NCI-H446 (cell line): ENCODE measurements around the gene CNN1.
A peak's percentile ranks its signal among the peaks of the same experiment; 100 is the strongest.

Experiments used
- DNase-seq, 2 experiments: peaks; one replicate each; lab custom pipeline; 2025; lab: John Stamatoyannopoulos, UW

The CNN1 gene

DNA sequence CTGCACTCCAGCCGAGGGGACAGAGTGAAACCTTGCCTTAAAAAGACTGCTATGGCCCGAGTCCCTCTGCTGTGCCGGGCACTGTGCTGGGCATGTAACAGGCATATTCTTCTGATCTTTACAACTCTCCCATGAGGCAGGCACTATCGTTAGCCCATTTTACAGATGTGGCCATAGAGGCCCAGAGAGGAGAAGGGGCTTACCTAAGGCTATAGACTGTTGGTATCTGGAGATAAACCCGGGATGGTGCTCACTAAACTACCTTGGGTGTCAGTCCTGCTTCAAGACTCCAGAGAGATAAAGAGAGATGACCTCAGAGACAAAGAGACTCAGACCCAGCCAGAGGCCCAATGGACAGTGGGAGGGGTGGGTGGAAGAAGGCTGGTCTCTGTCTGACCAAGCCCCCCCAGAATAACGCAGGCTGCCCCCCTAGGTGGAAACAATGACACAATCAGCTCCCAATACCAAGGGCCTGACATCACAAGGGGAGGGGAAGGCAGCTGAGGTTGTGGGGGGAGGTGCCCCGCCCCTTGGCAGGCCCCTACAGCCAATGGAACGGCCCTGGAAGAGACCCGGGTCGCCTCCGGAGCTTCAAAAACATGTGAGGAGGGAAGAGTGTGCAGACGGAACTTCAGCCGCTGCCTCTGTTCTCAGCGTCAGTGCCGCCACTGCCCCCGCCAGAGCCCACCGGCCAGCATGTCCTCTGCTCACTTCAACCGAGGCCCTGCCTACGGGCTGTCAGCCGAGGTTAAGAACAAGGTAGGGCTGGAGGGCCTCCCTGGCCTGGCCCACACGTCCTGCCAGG is at the start of gene CNN1:
Gene CNN1 (plus strand): TSS at position 620 of the 805 bp plus-strand sequence. CDS start 77 bp downstream, at position 697.
- no peak for DNase-seq

GRCh38 chr19:11489378-11489777 is 49.3 kb upstream of the CNN1 start:
- no peak for DNase-seq

- DNase-seq: peak in 1 of 2 experiments; percentile 52
Observed at GRCh38 chr19:11494634-11495285, 43.9 kb upstream of the CNN1 start.

- DNase-seq: peak; percentile 10 to 77
Observed at GRCh38 chr19:11495481-11495880, 43.2 kb upstream of the CNN1 start.

GRCh38 chr19:11495885-11496284 is 42.8 kb upstream of the CNN1 start:
- DNase-seq: no peak

- peak in 1 of 2 experiments; percentile 54 for DNase-seq
Observed at GRCh38 chr19:11496391-11497163, 42.1 kb upstream of the CNN1 start.

DNA sequence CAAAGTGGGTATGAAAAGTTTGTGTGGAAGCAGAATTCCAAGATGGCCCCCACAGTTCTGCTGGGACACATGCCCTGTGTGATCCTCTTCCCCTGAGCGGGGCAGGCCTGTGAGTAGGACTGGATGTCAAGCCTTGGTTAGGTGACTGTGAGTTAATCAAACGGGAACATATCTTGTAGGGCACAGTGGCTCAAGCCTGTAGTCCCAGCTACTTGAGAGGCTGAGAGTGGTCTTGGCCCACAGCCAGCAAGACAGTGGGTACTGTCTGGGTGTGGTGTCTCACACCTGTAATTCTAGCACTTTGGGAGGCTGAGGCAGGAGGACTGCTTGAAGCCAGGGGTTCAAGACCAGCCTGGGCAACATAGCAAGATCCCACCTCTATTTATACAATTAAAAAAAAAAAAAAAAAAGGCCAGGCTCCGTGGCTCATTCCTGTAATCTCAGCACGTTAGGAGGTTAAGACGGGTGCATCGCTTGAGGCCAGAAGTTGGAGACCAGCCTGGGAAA is 39.4 kb upstream of the CNN1 start:
- DNase-seq: no peak

GRCh38 chr19:11499890-11500420 is 38.7 kb upstream of the CNN1 start:
- no peak for DNase-seq

GRCh38 chr19:11504502-11505031 is 34.1 kb upstream of the CNN1 start:
- DNase-seq: no peak

GRCh38 chr19:11505032-11505503 is 33.6 kb upstream of the CNN1 start:
- peak; percentile 94 to 98 for DNase-seq

DNA sequence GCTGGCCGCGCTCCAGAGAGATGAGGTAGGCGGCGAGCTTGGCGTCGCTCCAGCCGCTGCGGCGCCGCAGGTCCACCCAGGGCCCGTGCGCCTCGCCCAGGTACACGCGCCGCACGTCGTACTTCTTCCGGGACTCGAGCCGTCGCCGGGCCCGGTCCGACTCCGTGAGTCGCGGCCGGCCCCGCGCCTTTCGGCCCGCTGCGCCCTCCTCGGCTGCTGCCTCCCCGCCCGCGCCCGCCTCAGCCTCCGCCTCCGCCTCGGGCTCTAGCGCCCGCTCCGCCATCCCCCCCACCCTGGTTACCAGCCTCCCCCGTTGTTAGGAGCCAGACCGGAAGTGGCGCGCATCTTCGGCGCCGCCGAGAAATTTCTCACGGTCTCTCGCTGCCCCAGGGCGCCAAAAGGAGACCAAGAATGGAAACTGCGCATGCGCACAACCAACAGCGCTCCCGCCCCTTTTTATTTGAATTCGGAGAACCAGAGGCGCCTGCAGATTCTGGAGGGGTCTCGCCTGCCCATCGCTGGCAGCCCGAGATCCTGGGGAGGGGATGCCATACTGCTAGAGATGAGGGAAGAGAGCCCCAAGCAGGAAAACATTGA is 33.0 kb upstream of the CNN1 start, which contains the start of gene ZNF653:
Gene ZNF653 (minus strand): TSS at position 336 of the 597 bp plus-strand sequence. CDS start 53 bp downstream, at position 283.
- DNase-seq: peak; percentile 97 to 99

DNA sequence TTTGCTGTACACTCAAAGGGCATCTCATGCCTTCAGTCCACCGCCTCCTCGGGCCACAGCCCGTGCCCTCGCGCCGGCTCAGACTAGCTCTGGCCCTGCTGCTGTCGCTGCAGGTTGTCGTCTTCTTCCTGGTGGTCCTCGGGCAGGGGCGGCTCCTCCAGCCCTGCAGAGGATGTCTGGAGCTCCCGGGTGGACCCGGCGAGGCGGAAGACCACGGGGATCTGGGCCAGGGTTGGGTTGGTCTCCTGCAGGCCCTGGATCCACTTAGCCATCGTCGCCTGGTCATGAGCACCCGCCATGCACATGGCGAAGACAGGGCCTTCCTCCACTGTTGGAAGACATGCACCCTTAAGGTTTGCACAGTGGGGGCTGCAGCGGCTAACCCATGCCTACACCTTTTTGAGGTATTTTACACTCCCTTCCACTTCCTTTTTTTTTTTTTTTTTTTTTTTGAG is 32.5 kb upstream of the CNN1 start:
- no peak for DNase-seq

DNA sequence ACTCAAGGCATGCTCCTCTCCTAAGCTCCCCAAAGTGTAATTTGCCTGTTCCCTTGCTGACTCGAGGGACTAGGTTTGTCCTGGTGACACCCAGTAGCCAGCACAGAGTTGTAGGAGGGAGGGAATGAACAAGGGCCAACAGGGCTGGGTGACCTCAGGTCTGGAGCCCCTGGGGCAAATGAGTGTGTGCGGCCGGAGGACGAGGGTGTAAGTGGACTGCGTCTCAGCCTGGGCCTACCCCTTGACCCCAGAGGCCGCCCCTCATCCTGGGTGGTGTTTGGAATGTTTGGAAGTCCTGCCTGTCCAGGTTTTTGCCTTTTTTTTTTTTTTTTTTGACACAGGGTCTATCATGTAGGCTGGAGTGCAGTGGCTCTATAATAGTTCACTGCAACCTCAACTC is 31.7 kb upstream of the CNN1 start:
- no peak for DNase-seq

GRCh38 chr19:11507370-11508078 is 31.1 kb upstream of the CNN1 start:
- no peak for DNase-seq

- no peak for DNase-seq
Observed at GRCh38 chr19:11510444-11510843, 28.2 kb upstream of the CNN1 start.

DNA sequence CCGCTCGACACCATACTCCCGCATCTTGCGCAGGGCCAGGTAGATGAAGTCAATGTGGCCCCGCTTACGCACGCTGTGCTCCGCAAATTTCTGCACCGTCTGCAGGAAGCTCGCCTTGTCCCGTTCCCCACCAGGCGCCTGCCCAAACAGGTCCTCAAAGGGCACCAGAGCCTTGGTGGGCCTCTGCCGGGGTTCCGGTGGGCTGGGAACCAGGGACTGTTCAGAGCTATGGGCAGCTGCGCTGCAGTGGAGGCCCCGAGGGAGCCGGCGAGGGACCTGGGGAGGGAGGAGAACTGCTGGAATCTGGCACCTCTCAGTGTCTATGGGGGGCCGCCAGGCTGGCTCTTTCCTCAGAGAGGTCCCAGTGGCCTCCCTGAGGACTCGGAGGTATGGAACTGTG is 24.7 kb upstream of the CNN1 start:
- no peak for DNase-seq

DNA sequence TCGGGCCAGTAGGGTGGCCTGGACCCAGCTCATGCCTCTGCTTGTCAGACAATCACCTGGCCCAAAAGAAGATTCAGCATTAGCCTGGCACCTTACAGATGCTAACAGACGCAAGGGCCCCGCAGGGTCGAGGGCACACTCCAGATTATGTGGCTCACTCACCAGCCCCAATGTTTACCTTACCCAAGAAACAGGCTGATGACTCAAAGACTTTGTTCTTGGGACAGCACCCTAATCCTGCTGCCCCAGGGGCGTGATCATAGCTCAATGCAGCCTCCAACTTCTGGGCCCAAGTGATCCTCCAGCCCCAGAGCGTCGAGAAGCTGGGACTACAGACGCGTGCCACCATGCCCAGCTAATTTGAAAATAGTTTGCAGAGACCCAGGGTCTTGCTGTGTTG is 19.5 kb upstream of the CNN1 start:
- no peak for DNase-seq

GRCh38 chr19:11528551-11529341 is 9.9 kb upstream of the CNN1 start, which contains the start of gene ECSIT:
Gene ECSIT (minus strand): TSS chr19:11529134. CDS start chr19:11519170, 9,964 bp downstream.
- peak; percentile 98 to 99 for DNase-seq

DNA sequence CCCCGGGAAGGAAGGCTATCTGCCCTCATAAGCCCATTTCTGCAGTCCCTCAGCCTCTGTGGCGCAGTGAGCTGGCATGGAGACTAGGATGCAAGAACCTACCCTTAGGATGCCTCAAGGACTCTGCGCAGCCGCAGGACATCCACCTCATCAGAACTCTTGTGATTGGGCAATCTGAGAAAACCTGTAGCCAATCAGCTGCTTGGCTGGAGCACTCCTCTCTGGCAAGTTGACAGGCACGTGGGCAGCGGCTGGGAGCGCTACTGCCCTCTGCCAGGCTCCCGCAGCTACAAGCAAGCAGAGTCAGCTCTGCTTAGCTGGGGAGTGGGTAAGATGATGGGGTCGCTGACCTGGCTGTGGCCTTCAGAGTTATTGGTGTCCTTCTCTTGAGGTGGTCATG is 8.2 kb upstream of the CNN1 start:
- DNase-seq: peak; percentile 75 to 91
